Mucosa of stomach (tissue), 1 donor: ENCODE measurements around the gene MROH2A.

Experiments used
- H3K27me3 ChIP-seq: one replicate; pipeline ENCODE4 v1.7.0; 2013; ENCODE audit warnings: mild to moderate bottlenecking, low read length; ENCODE audit not compliant: control insufficient read depth, insufficient read depth
- H3K36me3 ChIP-seq: one replicate; pipeline ENCODE4 v1.7.0; 2013; ENCODE audit warnings: low read length; ENCODE audit not compliant: control insufficient read depth, insufficient read depth
- H3K4me1 ChIP-seq: one replicate; pipeline ENCODE4 v1.7.0; 2013; ENCODE audit warnings: mild to moderate bottlenecking, low read length; ENCODE audit not compliant: control insufficient read depth, insufficient read depth
- H3K4me3 ChIP-seq: one replicate; pipeline ENCODE4 v1.7.0; 2013; ENCODE audit warnings: low read length
- H3K9ac ChIP-seq: one replicate; pipeline ENCODE4 v1.7.0; 2013; ENCODE audit warnings: mild to moderate bottlenecking, low read length, moderate library complexity
- H3K9me3 ChIP-seq: one replicate; pipeline ENCODE4 v1.7.0; 2013; ENCODE audit warnings: mild to moderate bottlenecking, low read length, moderate library complexity; ENCODE audit not compliant: control insufficient read depth
- donor health status: Pancreatic carcinoma.

The MROH2A gene

DNA sequence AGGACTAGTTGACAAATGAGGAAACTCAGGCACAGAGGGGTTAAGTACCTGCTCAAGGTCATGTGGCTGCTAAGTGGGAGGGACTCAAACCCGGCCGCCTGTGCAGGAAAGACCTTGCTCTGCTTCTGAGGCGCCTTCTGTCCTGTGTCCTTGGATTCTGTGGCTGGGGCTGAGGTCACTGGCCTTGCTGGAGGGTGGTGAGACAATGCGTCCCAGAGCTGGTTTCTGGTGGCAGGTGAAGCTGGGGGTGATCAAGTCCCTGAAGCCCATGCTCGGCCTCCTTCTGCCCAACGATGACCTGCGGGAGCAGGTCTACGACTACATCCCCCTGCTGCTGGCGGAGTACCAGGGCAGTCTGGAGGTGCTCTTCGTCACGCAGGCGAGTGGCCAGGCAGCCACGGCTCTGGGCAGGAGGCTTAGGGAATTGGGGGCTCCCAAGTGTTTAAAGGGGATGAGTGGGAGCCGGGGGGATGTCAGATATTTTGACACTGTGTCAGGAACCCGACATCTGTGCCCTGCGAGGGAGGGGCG lies 16.1 kb downstream of the MROH2A start:
- Histone ChIP-seq H3K4me3 (no peak overlapping the region), H3K36me3 (no peaks in the 10 kb centered on the region), H3K9me3 (no peaks in the 10 kb centered on the region), H3K9ac (no peak overlapping the region), H3K4me1 (no peaks in the 10 kb centered on the region), H3K27me3 (no peaks in the 10 kb centered on the region)

DNA sequence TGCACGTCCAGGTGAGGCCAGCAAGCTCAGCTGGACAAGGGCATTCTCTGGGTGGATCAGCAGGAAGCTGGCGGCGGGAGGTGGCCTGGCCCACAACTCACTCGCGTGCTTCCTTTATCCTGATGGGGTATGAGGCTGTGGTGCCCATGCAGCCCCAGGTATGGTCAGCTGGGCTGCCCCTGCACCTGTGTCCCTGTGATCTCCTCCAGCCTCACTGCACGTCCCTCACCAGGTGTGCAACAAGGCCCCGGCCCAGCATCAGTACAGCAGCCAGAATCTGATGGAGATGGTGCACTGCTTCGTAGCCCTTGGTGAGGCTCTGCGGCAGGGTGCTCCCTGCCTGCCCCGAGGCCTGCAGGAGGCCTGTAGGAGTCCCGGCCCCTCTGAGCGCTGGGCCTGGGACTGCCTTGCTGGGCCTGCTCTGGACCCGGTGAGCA lies 17.6 kb downstream of the MROH2A start:
- Histone ChIP-seq H3K4me3 (no peak overlapping the region), H3K9me3 (no peaks in the 10 kb centered on the region), H3K9ac (no peak overlapping the region), H3K27me3 (no peaks in the 10 kb centered on the region), H3K36me3 (no peaks in the 10 kb centered on the region), H3K4me1 (no peaks in the 10 kb centered on the region)

DNA sequence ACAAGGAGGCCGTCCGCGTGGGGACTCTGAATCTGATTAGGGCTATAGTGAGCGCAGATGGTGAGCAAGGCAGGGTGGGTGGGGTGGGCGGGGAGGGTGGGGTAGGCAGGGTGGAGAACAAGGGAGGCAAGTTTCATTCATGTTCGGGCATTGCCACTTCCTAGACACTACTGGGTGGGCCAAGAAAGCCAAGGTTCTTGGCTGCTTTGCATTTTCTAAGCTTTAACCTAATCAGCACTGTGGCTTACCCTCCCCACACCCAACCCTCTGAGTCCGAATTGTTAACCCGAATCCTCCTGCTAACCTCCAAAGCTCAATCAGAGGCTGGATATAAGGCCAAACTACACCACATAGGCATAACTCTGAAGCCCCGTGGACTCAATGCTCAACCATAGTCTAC lies 18.1 kb downstream of the MROH2A start:
- H3K4me1 ChIP-seq, result no peaks in the 10 kb centered on the region
- no peak overlapping the region for H3K9ac ChIP-seq
- no peak overlapping the region for H3K4me3 ChIP-seq
- H3K36me3 ChIP-seq, result no peaks in the 10 kb centered on the region
- H3K27me3 ChIP-seq, result no peaks in the 10 kb centered on the region
- H3K9me3 ChIP-seq, result no peaks in the 10 kb centered on the region

DNA sequence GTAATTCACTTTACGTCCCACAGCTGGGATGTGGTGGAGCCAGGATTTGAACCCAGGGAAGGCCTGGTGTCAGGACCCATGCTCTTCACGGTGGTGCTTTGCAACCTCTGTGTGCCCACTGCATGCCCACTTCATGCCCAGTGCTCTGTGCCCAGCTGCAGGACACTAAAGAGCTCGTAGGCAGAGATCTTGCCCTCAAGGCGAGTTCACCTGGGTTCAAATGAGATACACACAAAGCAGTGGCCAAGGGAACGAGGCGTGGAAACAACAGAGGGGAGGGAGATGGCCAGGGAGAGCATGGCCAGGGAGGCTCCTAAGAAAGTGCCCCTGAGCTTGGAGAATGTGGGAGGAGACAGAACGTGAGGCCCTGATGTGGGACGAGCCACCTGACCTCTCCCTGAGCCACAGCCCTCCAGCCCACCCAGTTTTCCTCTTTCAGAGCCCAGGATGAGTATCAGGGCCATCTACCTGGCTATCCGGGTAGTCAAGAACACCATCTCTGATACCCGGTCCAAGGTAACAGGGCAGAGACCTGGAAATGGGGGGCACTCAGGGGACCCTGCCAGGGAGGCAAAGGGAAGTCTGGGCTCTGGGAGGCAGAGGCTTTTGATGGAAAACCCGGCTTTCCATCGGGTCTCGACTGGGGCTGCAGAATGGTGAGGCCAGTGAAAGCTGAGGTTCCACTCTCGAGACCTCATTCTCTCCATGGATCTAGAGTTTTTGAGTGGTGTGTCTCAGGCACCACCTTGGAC lies 20.4 kb downstream of the MROH2A start:
- Histone ChIP-seq H3K4me1 (no peaks in the 10 kb centered on the region), H3K36me3 (no peaks in the 10 kb centered on the region)

DNA sequence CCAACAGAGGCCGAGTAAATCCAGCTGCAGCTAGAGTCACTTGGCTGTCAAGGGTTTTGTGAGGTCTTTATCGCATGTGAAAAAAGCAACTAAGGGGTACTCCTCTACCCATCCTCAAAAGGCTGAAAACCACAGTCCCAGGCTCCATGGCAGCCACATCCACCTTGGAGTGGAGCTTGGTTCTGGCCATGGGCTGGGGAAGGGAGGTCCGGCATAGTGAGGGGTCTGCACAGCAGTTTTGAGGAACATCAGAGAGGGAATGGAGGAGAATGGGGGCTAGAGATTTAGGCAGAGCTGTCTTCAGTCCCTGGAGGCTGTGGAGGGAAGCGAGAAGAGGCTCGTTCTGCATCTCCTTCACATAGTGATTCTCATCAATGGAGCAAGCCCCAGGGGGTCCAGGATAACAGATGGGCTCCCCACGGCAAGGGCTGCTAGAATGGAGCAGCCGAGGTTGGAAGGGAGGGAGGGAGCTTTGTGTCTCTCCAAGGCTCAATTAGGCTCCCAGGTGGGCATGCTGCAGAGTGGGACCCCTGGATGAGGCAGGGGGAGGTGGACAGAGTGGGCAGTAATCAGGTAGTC lies 21.0 kb downstream of the MROH2A start:
- Histone ChIP-seq H3K36me3 (no peaks in the 10 kb centered on the region), H3K4me1 (no peaks in the 10 kb centered on the region), H3K4me3 (no peak overlapping the region), H3K9ac (no peak overlapping the region), H3K9me3 (no peaks in the 10 kb centered on the region), H3K27me3 (no peaks in the 10 kb centered on the region)

More for the DNA sequence above, 20.4 kb downstream of the MROH2A start:
- Histone ChIP-seq H3K9ac (no peak overlapping the region), H3K4me3 (no peak overlapping the region), H3K9me3 (no peaks in the 10 kb centered on the region), H3K27me3 (no peaks in the 10 kb centered on the region)

DNA sequence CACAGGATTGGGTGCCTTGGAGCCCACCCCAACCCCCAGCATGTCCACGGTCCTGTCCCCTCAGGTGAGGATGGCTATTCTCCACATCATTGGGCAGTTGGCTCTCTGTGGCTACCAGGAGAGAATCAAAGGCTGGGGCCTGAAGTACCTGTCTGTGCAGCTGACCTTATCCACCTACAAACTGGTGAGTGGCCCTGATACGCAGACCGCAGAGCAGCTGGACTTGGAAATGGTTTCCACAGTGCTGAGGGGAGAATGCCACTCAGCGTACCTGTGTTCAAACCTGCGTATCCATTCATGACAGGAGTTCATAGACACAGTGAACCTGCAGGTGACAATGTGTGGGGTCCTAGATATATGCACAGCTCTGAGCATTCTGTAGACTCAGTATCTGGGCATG lies 21.6 kb downstream of the MROH2A start:
- Histone ChIP-seq H3K4me1 (no peaks in the 10 kb centered on the region), H3K9me3 (no peaks in the 10 kb centered on the region), H3K9ac (no peak overlapping the region), H3K4me3 (no peak overlapping the region), H3K36me3 (no peaks in the 10 kb centered on the region), H3K27me3 (no peaks in the 10 kb centered on the region)

DNA sequence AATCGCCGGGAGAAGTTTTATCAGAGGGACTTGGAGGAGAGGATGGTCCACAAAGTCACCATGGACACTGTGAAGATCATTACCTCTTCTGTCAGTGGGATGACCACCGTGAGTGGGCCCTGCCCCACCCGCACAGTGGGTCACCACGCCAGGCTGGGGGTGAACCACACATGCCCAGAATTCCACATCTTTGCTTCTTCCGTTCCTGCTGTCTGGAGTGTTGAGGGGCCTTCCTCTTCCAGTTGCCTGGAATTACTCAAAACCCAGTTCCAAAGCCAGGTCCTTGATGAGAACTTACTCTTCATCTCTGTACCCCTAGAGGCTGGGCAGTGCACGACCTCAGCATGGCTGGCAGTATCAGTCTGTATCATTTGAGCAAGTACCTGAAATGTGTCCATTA lies 22.1 kb downstream of the MROH2A start:
- Histone ChIP-seq H3K36me3 (no peaks in the 10 kb centered on the region), H3K4me3 (no peak overlapping the region), H3K9ac (no peak overlapping the region), H3K9me3 (no peaks in the 10 kb centered on the region), H3K4me1 (no peaks in the 10 kb centered on the region), H3K27me3 (no peaks in the 10 kb centered on the region)

DNA sequence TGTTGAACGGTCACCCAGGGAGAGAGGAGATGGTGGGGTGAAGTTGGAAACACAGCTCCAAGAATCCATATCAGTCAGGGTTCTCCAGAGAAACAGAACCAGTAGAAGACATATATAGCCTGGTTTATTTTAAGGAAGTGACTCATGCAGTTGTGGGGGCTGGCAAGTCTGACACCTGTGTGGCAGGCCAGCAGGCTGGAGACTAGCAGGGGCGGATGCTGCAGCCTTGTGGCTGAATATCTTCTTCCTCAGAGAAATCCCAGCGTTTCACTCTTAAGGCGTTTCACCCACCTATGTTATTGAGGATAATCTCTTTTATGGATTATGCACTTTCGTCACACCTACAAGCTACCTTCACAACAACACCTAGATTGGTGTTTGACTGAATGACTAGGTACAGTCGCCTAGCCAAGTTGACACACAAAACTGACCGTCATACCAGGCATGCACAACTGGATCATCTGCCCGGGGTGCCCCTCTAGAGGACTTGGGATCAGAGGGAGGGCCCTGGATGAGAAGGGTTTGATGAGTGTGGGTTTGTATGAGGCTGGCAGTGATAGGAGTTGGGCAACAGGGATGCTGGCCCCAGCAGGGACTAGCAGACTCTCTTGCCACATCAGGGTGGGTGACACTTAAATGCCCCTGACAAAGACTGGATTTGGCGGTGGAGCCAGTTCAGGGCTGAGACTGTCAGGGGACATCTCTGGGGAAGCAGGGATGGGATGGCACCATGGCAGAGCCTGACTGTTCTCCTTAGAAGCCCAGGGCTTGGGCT lies 23.4 kb downstream of the MROH2A start:
- Histone ChIP-seq H3K4me3 (no peak overlapping the region), H3K27me3 (no peaks in the 10 kb centered on the region), H3K9me3 (no peaks in the 10 kb centered on the region), H3K36me3 (no peaks in the 10 kb centered on the region), H3K9ac (no peak overlapping the region), H3K4me1 (no peaks in the 10 kb centered on the region)

DNA sequence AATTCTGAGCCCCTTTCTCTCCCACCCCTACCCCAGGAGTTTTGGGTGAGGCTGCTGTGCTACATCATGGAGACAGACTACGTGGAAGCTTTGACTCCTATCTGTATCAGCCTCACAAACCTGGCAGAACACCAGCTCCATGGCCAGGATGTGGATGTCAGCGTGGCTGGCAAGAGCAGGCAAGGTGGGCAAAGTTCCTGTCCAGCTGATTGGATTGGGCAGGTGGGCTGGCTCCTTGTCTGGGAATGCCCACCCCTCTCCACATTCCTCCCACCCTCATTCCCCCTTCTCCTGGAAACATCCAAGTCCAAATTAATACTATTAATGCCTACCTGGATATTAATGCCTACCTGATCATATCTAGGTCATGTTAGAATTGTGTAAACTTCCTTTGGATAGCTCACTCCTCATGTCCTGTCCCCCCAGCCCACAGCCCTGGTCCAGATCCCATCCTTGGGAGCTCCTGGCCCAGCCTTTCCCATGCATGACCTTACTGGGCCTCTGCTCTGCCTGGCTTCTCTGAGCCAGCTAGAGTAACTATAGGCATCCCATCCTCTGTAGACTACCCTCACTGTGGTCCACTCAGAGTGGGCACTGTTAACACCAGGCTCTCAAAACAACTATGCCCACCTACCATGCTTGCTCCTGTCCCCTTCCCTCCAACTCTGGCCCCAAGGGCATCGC lies 24.1 kb downstream of the MROH2A start:
- Histone ChIP-seq H3K4me1 (no peaks in the 10 kb centered on the region), H3K9ac (no peak overlapping the region), H3K9me3 (no peaks in the 10 kb centered on the region), H3K4me3 (no peak overlapping the region), H3K27me3 (no peaks in the 10 kb centered on the region), H3K36me3 (no peaks in the 10 kb centered on the region)

DNA sequence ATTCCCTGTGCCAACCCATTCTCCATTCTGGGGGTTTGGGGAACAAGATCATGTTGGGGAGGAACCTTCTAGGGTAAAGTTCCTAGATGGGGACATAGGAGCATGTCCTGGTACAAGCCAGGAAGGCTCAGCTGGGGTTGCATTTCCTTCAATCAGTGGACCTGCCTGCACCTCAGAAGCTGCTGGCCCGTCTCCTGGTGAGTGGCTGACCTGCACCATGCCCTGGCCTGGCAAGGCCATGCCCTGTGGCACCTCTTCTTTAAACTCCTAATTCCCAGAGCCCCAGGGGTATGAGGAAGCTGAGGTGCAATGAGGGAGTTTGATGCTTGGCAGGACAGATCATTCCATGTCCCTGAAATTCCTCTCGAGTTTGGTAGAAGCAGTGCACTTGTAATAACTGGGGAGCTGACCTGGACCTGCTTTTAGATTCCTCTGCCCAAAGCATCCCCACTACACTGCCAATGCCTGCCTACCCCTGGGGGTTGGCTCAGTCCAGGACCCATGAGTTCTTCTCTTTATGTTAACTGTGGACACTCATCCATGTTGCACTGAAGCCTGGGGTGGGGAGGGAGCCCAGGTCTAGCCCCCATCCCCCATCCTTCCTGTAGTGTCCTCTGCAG lies 25.3 kb downstream of the MROH2A start:
- Histone ChIP-seq H3K9me3 (no peaks in the 10 kb centered on the region), H3K9ac (no peak overlapping the region), H3K4me1 (no peaks in the 10 kb centered on the region), H3K36me3 (no peaks in the 10 kb centered on the region), H3K4me3 (no peak overlapping the region), H3K27me3 (no peaks in the 10 kb centered on the region)

DNA sequence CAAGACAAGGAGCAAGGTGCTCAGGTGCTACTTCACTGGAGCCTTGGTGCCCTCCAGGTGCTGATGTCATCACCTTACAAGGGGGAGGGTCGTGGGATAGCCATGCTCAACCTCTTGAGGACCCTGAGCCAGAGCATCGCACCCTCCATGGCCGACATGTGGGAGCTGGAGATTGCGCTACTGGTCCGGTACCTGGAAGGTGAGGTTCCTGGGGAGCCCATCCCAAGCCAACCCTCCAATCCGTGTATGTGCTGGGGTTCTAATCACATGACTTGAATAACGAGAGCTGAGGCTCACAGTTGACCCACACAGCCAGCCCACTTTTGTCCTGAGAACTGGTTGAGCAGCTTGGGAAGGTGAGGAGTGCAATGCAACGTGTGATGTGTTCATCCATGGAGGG lies 25.9 kb downstream of the MROH2A start:
- no peak overlapping the region for H3K4me3 ChIP-seq

More for the DNA sequence above, 25.9 kb downstream of the MROH2A start:
- Histone ChIP-seq H3K27me3 (no peaks in the 10 kb centered on the region), H3K9me3 (no peaks in the 10 kb centered on the region), H3K4me1 (no peaks in the 10 kb centered on the region), H3K36me3 (no peaks in the 10 kb centered on the region), H3K9ac (no peak overlapping the region)
